HG02759 (cell line): ENCODE results near the gene ACP5.
"Not testable (repeated sequence)": the region's sequence is repeated elsewhere in the genome, so short reads cannot be mapped to it uniquely, and the experiment has no call there.

Experiments
- ATAC-seq: cut with Tn5 transposase; IDR thresholded peaks from one replicate; pipeline ENCODE4 v1.9.1; 2021; ENCODE audit warnings: mild to moderate bottlenecking, moderate library complexity; ENCODE audit not compliant: unreplicated experiment

The ACP5 gene

GRCh38 chr19:11577451-11578257 is at the start of gene ACP5:
Gene ACP5 (minus strand): TSS chr19:11577645. CDS start chr19:11577317, 328 bp downstream.
- no peak for ATAC-seq

GRCh38 chr19:11626252-11626651 is 48.8 kb upstream of the ACP5 start:
- ATAC-seq, result no peak

GRCh38 chr19:11624069-11624463 is 46.6 kb upstream of the ACP5 start:
- ATAC-seq, result no peak

- ATAC-seq, result not testable (repeated sequence)
These were observed 45.0 kb upstream of the ACP5 start for GRCh38 chr19:11622401-11622800.

GRCh38 chr19:11620553-11620952 is 43.1 kb upstream of the ACP5 start:
- ATAC-seq, result no peak

GRCh38 chr19:11617180-11618062 is 40.0 kb upstream of the ACP5 start:
- ATAC-seq, result no peak

GRCh38 chr19:11612816-11613511 is 35.5 kb upstream of the ACP5 start:
- ATAC-seq, result no peak

- no peak for ATAC-seq
These were observed 34.3 kb upstream of the ACP5 start for GRCh38 chr19:11611730-11612129.

GRCh38 chr19:11606484-11606883 is 29.0 kb upstream of the ACP5 start:
- no peak for ATAC-seq

GRCh38 chr19:11599704-11600103 is 22.3 kb upstream of the ACP5 start:
- not testable (repeated sequence) for ATAC-seq

- no peak for ATAC-seq
These were observed 21.3 kb upstream of the ACP5 start for GRCh38 chr19:11598746-11599145.

GRCh38 chr19:11598103-11598483 is 20.6 kb upstream of the ACP5 start:
- no peak for ATAC-seq

GRCh38 chr19:11597202-11598102 is 20.0 kb upstream of the ACP5 start, which contains the start of gene ZNF627:
Gene ZNF627 (plus strand): TSS chr19:11597483. CDS start chr19:11597628, 145 bp downstream.
- peak; percentile 97 for ATAC-seq

- ATAC-seq, result no peak
These were observed 18.7 kb upstream of the ACP5 start for GRCh38 chr19:11596156-11596555.

- no peak for ATAC-seq
These were observed 16.6 kb upstream of the ACP5 start for GRCh38 chr19:11594084-11594483.

- ATAC-seq, result no peak
These were observed 10.7 kb upstream of the ACP5 start for GRCh38 chr19:11587975-11588631.

GRCh38 chr19:11587302-11587974 is 10.0 kb upstream of the ACP5 start:
- no peak for ATAC-seq

GRCh38 chr19:11586331-11586730 is 8.9 kb upstream of the ACP5 start:
- no peak for ATAC-seq

- peak; percentile 84 for ATAC-seq
These were observed 4.3 kb upstream of the ACP5 start for GRCh38 chr19:11581740-11582139.
